RWPE2 (cell line): ENCODE results near the gene LLGL1.

Source experiments
- ATAC-seq: fragments of 200-7000 bp; cut with Tn5 transposase; 3 replicates; pipeline ENCODE4 v1.9.1; 2021; ENCODE audit warnings: low read depth
- DNase-seq: peaks from one replicate; pipeline ENCODE4 v3.0.0-alpha.2; 2020; ENCODE audit warnings: low spot score
- H3K27ac ChIP-seq: fragments of 450-650 bp; 2 replicates; pipeline ENCODE4 v1.5.1; 2017; ENCODE audit warnings: mild to moderate bottlenecking; ENCODE audit not compliant: poor library complexity, severe bottlenecking
- H3K27me3 ChIP-seq: fragments of 250-450 bp; sonication (Bioruptor Pico); 2 replicates; pipeline ENCODE4 v1.5.1; 2021; ENCODE audit warnings: mild to moderate bottlenecking, moderate library complexity; ENCODE audit not compliant: insufficient read depth, poor library complexity, severe bottlenecking
- H3K36me3 ChIP-seq: fragments of 250-450 bp; sonication (Bioruptor Pico); 2 replicates; pipeline ENCODE4 v1.5.1; 2020; ENCODE audit warnings: low read depth, mild to moderate bottlenecking, moderate library complexity
- H3K4me1 ChIP-seq: fragments of 250-450 bp; sonication (Bioruptor Pico); 2 replicates; pipeline ENCODE4 v1.5.1; 2021; ENCODE audit warnings: mild to moderate bottlenecking, moderate library complexity; ENCODE audit not compliant: insufficient read depth, poor library complexity, severe bottlenecking
- H3K4me3 ChIP-seq: fragments of 250-450 bp; sonication (Bioruptor Pico); 2 replicates; pipeline ENCODE4 v1.5.1; 2021; ENCODE audit warnings: mild to moderate bottlenecking, moderate library complexity; ENCODE audit not compliant: severe bottlenecking
- H3K9me3 ChIP-seq: fragments of 250-450 bp; sonication (Bioruptor Pico); 2 replicates; pipeline ENCODE4 v1.5.1; 2021; ENCODE audit warnings: mild to moderate bottlenecking, moderate library complexity; ENCODE audit not compliant: severe bottlenecking
- TF ChIP-seq, protein P1 (sequence below): fragments of 450-650 bp; IDR thresholded peaks from one replicate; pipeline ENCODE4 v1.5.1; 2017; ENCODE audit warnings: mild to moderate bottlenecking, moderate library complexity; ENCODE audit not compliant: poor library complexity, severe bottlenecking

The LLGL1 gene

DNA sequence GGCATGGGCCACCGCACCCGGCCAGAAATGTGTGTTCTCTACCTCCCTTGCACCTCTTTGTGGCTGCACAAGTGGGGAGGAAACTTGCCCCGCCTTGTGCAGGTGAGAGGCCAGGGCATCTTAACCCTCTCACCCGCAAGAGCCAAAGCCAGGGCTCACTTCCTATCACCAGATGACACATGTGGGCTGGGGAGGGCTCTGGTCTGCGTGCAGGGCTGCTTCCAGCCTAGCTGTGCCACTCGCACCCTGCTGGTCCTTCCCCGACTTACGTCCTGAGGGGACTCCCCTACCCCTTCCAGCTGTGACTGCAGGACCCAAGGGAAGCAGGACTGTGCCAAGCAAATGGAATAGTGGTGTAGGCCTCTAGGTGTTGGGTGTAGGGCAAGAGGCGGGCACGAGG lies 41.9 kb downstream of the LLGL1 start:
- Histone ChIP-seq H3K27me3 (no peaks in the 10 kb centered on the region), H3K36me3 (peaks cover 22% of the 10 kb centered on the region), H3K4me3 (no peak overlapping the region), H3K4me1 (peaks cover 12% of the 10 kb centered on the region), H3K9me3 (no peaks in the 10 kb centered on the region), H3K27ac (peak overlapping the region; percentile 28)
- no peak for ATAC-seq
- DNase-seq, result no peak
- TF ChIP-seq, protein P1, sequence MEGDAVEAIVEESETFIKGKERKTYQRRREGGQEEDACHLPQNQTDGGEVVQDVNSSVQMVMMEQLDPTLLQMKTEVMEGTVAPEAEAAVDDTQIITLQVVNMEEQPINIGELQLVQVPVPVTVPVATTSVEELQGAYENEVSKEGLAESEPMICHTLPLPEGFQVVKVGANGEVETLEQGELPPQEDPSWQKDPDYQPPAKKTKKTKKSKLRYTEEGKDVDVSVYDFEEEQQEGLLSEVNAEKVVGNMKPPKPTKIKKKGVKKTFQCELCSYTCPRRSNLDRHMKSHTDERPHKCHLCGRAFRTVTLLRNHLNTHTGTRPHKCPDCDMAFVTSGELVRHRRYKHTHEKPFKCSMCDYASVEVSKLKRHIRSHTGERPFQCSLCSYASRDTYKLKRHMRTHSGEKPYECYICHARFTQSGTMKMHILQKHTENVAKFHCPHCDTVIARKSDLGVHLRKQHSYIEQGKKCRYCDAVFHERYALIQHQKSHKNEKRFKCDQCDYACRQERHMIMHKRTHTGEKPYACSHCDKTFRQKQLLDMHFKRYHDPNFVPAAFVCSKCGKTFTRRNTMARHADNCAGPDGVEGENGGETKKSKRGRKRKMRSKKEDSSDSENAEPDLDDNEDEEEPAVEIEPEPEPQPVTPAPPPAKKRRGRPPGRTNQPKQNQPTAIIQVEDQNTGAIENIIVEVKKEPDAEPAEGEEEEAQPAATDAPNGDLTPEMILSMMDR, result no peak

DNA sequence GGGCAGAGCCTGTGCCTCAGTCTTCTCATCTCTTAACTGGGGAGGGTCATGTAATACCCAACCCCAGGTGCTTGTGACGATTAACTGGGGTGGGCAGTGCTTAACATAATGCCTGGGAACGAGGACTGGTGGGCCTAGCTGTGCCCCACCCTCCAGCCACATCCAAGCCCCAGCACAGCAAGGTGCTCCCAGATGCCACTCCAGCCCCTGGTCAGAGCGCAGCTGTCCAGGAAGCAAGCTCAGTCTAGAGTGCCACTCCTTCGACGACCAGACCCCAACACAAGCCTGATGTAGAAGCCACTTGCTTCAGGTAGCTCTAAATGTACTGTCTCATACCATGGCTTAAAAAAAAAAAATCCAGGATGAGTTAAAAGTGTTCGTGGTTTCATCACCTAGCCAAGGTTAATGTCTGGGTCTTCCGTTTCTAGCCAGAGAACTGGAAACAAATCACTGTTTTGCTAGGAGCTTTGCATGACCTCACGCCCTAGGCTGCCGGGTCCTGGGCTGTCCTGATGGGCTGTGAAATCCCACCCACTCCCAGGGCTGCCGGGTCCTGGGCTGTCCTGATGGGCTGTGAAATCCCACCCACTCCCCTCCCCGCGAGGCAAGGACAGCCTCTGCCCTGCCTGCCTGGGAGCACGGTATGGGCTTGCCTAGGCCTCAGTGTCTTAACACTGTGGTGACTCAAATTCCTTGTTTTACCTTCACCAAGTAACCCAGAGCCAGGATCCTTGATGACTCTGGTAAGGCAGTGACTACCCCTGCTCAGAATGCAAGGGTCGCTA lies 42.7 kb downstream of the LLGL1 start:
- H3K4me1 ChIP-seq, result peaks cover 12% of the 10 kb centered on the region
- no peaks in the 10 kb centered on the region for H3K9me3 ChIP-seq
- no peak overlapping the region for H3K4me3 ChIP-seq
- H3K27me3 ChIP-seq, result no peaks in the 10 kb centered on the region
- ATAC-seq (peak; percentile 79), DNase-seq (no peak)
- peaks cover 18% of the 10 kb centered on the region for H3K36me3 ChIP-seq
- TF ChIP-seq, protein P1, result no peak
- peak overlapping the region; percentile 28 for H3K27ac ChIP-seq

DNA sequence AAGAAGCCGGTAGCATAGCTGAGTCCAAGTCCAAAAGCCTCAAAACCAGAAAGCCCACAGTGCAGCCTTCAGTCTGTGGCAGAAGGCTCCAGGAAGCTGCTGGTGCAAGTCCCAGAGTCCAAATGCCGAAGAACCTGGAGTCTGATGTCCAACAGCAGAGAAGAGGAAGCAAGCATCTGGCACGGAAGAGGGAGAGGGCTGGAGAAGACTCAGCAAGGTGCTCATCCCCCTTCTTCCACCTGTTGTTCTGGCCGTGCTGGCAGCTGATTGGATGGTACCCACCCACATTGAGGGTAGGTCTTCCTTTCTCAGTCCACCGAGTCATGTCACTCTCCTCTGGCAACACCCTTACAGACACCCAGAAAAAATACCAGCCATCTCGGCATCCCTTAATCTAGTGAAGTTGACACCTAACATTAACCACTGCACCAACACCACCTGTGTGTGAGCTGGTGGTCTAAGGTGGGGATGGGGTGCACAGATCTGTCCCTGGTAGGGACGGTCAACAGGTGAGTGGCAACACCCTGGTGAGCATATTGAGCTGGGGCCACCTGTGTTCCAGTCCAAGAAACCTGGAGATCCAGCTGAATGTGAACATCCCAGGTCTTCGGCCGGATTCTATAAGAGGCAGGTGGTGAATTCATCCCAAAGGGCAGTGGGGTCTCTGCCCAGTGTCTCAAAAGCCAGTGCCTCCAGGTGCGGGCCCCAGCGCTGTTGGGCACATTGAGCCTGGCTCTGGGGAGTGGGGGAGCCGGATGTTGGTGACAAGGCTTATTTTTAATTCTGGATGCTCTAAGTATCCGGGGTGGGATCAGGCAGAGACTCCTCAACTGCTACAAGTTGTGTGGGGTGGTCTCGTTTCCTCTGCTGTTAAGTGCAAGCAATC lies 44.9 kb downstream of the LLGL1 start:
- Histone ChIP-seq H3K4me1 (peaks cover 12% of the 10 kb centered on the region), H3K9me3 (no peaks in the 10 kb centered on the region), H3K36me3 (peaks cover 18% of the 10 kb centered on the region; the same call in 1 of the 2 replicates), H3K27me3 (no peaks in the 10 kb centered on the region), H3K27ac (no peak overlapping the region), H3K4me3 (no peak overlapping the region)
- DNase-seq, result no peak
- TF ChIP-seq, protein P1, result no peak
- no peak for ATAC-seq

DNA sequence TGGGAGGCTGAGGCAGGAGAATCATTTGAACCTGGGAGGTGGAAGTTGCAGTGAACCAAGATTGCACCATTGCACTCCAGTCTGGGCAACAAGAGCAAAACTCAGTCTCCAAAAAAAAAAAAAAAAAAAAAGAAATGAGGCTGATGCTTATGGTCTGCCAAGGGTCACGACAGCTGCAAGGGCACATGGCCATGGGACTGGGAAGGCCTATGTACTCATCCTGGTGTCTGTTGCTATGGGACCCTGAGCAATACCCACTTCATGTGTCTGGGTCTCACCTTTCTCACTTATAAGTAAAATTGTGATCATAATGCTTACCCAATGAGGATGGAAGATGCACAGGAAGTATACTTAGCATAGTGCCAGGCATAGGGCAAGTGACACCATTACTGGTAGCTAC lies 51.6 kb downstream of the LLGL1 start:
- TF ChIP-seq, protein P1, result no peak
- H3K36me3 ChIP-seq, result peaks cover 61% of the 10 kb centered on the region
- H3K27ac ChIP-seq, result no peak overlapping the region

More for the DNA sequence above, 51.6 kb downstream of the LLGL1 start:
- DNase-seq (no peak), ATAC-seq (no peak)
- Histone ChIP-seq H3K9me3 (no peaks in the 10 kb centered on the region), H3K27me3 (no peaks in the 10 kb centered on the region), H3K4me3 (no peak overlapping the region), H3K4me1 (no peaks in the 10 kb centered on the region)
